ENCODE results near the gene ANKRD6. TPM values are rescaled to one million over a fixed set of nuclear protein-coding genes. Genes with fewer than 3 reads are reported as not detected.

The ANKRD6 gene
- total and polyA plus RNA-seq, 8 donors, result 14.1 to 50.7 (median 37.2) TPM

DNA sequence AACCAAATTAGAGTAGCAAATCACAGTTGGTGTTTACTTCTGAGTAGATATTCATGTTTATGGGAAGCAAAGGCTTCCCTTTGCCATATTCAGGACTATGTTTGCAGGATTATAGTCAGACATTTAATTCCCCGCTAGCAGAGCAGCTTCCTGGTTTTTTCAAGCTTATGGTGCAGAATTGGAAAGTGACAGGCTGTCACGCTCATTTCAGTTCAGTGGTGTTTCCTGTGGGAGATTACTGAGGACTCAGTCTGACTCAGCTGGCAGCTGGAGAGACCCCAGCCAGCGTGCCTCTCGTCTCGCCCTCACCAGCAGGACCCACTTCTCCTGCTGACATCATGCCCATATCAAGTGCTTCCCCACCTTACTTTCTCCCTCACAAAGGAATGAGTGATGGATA lies 120.5 kb downstream of the ANKRD6 start:
- Histone ChIP-seq H3K9me3 (peaks cover 0 to 4% of the 10 kb centered on the region in 2 donors), H3K4me3 (no peak overlapping the region), H3K27me3 (no peaks in the 10 kb centered on the region), H3K4me1 (no peaks in the 10 kb centered on the region), H3K36me3 (no peaks in the 10 kb centered on the region), H3K27ac (no peak overlapping the region)
- ATAC-seq (no peak), DNase-seq (no peak)
- TF ChIP-seq, protein P1, sequence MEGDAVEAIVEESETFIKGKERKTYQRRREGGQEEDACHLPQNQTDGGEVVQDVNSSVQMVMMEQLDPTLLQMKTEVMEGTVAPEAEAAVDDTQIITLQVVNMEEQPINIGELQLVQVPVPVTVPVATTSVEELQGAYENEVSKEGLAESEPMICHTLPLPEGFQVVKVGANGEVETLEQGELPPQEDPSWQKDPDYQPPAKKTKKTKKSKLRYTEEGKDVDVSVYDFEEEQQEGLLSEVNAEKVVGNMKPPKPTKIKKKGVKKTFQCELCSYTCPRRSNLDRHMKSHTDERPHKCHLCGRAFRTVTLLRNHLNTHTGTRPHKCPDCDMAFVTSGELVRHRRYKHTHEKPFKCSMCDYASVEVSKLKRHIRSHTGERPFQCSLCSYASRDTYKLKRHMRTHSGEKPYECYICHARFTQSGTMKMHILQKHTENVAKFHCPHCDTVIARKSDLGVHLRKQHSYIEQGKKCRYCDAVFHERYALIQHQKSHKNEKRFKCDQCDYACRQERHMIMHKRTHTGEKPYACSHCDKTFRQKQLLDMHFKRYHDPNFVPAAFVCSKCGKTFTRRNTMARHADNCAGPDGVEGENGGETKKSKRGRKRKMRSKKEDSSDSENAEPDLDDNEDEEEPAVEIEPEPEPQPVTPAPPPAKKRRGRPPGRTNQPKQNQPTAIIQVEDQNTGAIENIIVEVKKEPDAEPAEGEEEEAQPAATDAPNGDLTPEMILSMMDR (IDR thresholded peaks at IDR 0.05), result no peak
- intact Hi-C loops (cut with DNase I), result no loop called here

DNA sequence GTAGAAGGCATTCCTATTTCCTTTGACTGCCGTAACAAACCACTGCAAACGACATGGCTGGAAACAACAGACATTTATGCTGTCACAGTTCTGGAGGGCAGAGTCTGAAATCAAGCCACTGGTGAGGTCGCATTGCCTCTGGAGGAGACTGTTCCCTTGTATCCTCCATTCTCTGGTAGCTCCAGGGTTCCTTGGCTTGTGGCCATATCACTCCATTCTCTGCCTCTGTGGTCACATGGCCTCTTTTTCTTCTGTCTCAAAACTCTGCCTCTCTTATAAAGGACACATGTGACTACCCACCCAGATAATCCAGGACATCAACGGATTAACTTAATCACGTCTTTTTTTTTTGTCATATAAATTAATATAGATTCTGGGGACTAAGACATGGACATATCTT lies 121.2 kb downstream of the ANKRD6 start:
- Histone ChIP-seq H3K4me3 (no peak overlapping the region), H3K9me3 (peaks cover 0 to 4% of the 10 kb centered on the region in 2 donors), H3K27me3 (no peaks in the 10 kb centered on the region), H3K27ac (no peak overlapping the region), H3K4me1 (no peaks in the 10 kb centered on the region), H3K36me3 (no peaks in the 10 kb centered on the region)
- TF ChIP-seq, protein P1 (IDR thresholded peaks at IDR 0.05), result no peak
- DNase-seq (no peak), ATAC-seq (no peak)
- intact Hi-C loops (cut with DNase I), result no loop called here

GRCh38 chr6:89555031-89555430 lies 122.1 kb downstream of the ANKRD6 start:
- Histone ChIP-seq H3K27ac (no peak overlapping the region), H3K4me1 (no peaks in the 10 kb centered on the region), H3K27me3 (no peaks in the 10 kb centered on the region), H3K4me3 (no peak overlapping the region), H3K36me3 (no peaks in the 10 kb centered on the region), H3K9me3 (peaks cover 0 to 4% of the 10 kb centered on the region in 2 donors)
- intact Hi-C loops (cut with DNase I), result no loop called here
- no peak for DNase-seq
- TF ChIP-seq, protein P1 (IDR thresholded peaks at IDR 0.05), result no peak
- ATAC-seq, result no peak

DNA sequence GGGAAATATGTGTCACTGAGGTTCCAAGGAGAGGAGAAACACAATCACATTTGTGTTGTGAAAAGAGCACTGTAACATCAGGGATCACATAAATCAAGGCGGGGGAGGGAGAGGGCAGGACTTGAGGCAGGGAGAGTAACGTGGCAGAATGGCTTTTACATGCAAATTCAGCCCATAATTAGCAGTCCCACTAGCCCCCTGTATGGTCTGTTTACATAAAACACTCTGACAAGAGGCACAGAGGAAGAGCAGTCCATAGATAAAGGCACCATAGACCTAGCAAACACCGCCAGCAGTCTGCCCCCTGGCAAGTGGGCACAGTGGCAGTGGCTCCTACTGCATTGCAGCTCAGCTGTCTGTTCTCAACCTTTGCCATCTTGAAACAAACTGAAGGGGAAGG lies 122.9 kb downstream of the ANKRD6 start:
- intact Hi-C loops (cut with DNase I), result no loop called here
- no peak overlapping the region for H3K4me3 ChIP-seq
- no peak for ATAC-seq
- no peaks in the 10 kb centered on the region for H3K36me3 ChIP-seq
- no peak for DNase-seq
- peaks cover 0 to 4% of the 10 kb centered on the region in 2 donors for H3K9me3 ChIP-seq
- no peaks in the 10 kb centered on the region for H3K27me3 ChIP-seq
- no peak overlapping the region for H3K27ac ChIP-seq
- no peaks in the 10 kb centered on the region for H3K4me1 ChIP-seq
- TF ChIP-seq, protein P1 (IDR thresholded peaks at IDR 0.05), result no peak

- DNase-seq (no peak), ATAC-seq (no peak)
- H3K9me3 ChIP-seq, result peaks cover 0 to 4% of the 10 kb centered on the region in 2 donors
- TF ChIP-seq, protein P1 (IDR thresholded peaks at IDR 0.05), result no peak
- no peak overlapping the region for H3K27ac ChIP-seq
- H3K4me3 ChIP-seq, result no peak overlapping the region
- no peaks in the 10 kb centered on the region for H3K27me3 ChIP-seq
- intact Hi-C loops (cut with DNase I), result no loop called here
- H3K36me3 ChIP-seq, result no peaks in the 10 kb centered on the region
- H3K4me1 ChIP-seq, result no peaks in the 10 kb centered on the region
These were observed 126.5 kb downstream of the ANKRD6 start for GRCh38 chr6:89559487-89559886.
